AG08396 (cell line): Measurements from ENCODE around the gene EEF1A2.

Source experiments
- DNase-seq: peaks from one replicate; pipeline ENCODE4 v3.0.0; 2012; ENCODE audit warnings: low spot score, mixed read lengths

EEF1A2 gene

GRCh38 chr20:63467294-63468083, 31.4 kb downstream of the EEF1A2 start:
- DNase-seq = no peak

GRCh38 chr20:63466861-63467260, 32.0 kb downstream of the EEF1A2 start:
- DNase-seq = no peak

- DNase-seq = no peak
These were observed 32.5 kb downstream of the EEF1A2 start for GRCh38 chr20:63466250-63466825.

GRCh38 chr20:63465380-63466249, 33.3 kb downstream of the EEF1A2 start:
- DNase-seq = no peak

- DNase-seq = no peak
These were observed 34.6 kb downstream of the EEF1A2 start for GRCh38 chr20:63464289-63464635.

GRCh38 chr20:63463400-63464288, 35.2 kb downstream of the EEF1A2 start:
- no peak for DNase-seq

GRCh38 chr20:63462244-63462643, 36.6 kb downstream of the EEF1A2 start:
- no peak for DNase-seq

GRCh38 chr20:63461104-63461763, 37.6 kb downstream of the EEF1A2 start:
- DNase-seq = peak; percentile 62

GRCh38 chr20:63459070-63459380, 39.9 kb downstream of the EEF1A2 start:
- no peak for DNase-seq

GRCh38 chr20:63458170-63459069, 40.5 kb downstream of the EEF1A2 start:
- DNase-seq = no peak

GRCh38 chr20:63457737-63458136, 41.1 kb downstream of the EEF1A2 start:
- DNase-seq = peak; percentile 69

- no peak for DNase-seq
These were observed 42.2 kb downstream of the EEF1A2 start for GRCh38 chr20:63456429-63457284.

GRCh38 chr20:63455568-63455859, 43.4 kb downstream of the EEF1A2 start:
- no peak for DNase-seq

GRCh38 chr20:63454731-63455567, 43.9 kb downstream of the EEF1A2 start:
- no peak for DNase-seq

GRCh38 chr20:63452821-63453523, 45.9 kb downstream of the EEF1A2 start:
- DNase-seq = no peak

- DNase-seq = no peak
These were observed 46.5 kb downstream of the EEF1A2 start for GRCh38 chr20:63452341-63452740.

- no peak for DNase-seq
These were observed 47.1 kb downstream of the EEF1A2 start for GRCh38 chr20:63451821-63452220.
